PFSK-1 (cell line): ENCODE measurements around the gene CGN.

Source experiments
- FOXP2 ChIP-seq: optimal IDR thresholded peaks from 2 replicates; pipeline ENCODE3; 2011; ENCODE audit warnings: borderline replicate concordance, control low read depth, inconsistent platforms; ENCODE audit not compliant: insufficient read depth; ENCODE audit errors: extremely low read length, extremely low read depth
- POLR2AphosphoS5 ChIP-seq: IDR thresholded peaks from 2 replicates; pipeline ENCODE4 v1.6.1; 2012; ENCODE audit warnings: low read depth, mild to moderate bottlenecking, control low read depth, low read length, moderate library complexity
- SIN3A ChIP-seq: IDR thresholded peaks from 2 replicates; pipeline ENCODE4 v1.6.1; 2012; ENCODE audit warnings: mild to moderate bottlenecking, low read length, moderate library complexity, borderline replicate concordance; ENCODE audit not compliant: insufficient read depth
- TAF1 ChIP-seq: IDR thresholded peaks from 2 replicates; pipeline ENCODE4 v1.6.1; 2012; ENCODE audit warnings: low read length, control low read depth, borderline replicate concordance; ENCODE audit not compliant: insufficient read depth
- TF ChIP-seq, protein P1 (sequence below), 2 experiments: IDR thresholded peaks; 2 replicates each; pipeline versions ENCODE4 v1.6.1 to v1.8.0; 2011 to 2012; ENCODE audit warnings: low read depth in 2 of 2, low read length in 2 of 2, control low read depth in 1 of 2, inconsistent platforms in 1 of 2, mild to moderate bottlenecking in 1 of 2, moderate library complexity in 1 of 2; ENCODE audit not compliant: insufficient read depth in 1 of 2

Gene CGN

DNA sequence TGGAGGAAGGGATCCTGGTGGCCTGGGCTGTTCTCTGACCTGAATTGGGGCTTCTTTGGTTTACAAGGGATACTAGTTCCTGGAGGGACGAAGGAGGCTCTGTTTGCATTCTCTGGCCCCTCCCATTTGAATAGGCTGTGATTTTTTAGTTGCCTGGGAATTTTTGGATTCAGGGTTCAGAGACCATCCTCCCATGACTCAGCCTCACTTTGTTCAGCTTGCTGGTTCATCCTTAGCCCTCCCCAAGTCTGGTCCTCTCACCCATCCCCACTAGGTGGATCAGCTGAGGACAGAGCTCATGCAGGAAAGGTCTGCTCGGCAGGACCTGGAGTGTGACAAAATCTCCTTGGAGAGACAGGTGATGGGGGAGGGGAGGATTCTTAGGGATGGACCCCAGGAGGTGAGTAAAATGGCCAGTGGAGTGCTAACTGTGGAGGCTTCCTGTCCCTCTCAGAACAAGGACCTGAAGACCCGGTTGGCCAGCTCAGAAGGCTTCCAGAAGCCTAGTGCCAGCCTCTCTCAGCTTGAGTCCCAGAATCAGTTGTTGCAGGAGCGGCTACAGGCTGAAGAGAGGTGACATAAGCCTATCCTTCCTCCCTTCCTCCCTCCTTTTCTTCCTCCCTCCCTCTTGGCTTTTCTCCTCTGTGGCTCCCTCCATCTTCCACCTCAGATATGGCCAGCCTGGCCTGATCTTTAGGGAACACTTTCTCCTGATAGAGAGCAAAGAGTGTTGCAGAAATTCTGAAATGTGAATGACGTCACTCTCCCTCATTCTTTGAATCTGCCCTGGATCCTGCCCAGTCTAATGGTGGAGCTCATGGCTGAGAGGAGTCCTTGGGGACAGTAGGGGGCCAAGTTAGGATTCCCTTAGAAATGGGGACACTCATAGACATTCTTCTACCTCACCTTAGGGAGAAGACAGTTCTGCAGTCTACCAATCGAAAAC lies 24.4 kb downstream of the CGN start:
- TF ChIP-seq POLR2AphosphoS5 (no peak), SIN3A (no peak), FOXP2 (no peak), TAF1 (no peak)
- TF ChIP-seq, protein P1, sequence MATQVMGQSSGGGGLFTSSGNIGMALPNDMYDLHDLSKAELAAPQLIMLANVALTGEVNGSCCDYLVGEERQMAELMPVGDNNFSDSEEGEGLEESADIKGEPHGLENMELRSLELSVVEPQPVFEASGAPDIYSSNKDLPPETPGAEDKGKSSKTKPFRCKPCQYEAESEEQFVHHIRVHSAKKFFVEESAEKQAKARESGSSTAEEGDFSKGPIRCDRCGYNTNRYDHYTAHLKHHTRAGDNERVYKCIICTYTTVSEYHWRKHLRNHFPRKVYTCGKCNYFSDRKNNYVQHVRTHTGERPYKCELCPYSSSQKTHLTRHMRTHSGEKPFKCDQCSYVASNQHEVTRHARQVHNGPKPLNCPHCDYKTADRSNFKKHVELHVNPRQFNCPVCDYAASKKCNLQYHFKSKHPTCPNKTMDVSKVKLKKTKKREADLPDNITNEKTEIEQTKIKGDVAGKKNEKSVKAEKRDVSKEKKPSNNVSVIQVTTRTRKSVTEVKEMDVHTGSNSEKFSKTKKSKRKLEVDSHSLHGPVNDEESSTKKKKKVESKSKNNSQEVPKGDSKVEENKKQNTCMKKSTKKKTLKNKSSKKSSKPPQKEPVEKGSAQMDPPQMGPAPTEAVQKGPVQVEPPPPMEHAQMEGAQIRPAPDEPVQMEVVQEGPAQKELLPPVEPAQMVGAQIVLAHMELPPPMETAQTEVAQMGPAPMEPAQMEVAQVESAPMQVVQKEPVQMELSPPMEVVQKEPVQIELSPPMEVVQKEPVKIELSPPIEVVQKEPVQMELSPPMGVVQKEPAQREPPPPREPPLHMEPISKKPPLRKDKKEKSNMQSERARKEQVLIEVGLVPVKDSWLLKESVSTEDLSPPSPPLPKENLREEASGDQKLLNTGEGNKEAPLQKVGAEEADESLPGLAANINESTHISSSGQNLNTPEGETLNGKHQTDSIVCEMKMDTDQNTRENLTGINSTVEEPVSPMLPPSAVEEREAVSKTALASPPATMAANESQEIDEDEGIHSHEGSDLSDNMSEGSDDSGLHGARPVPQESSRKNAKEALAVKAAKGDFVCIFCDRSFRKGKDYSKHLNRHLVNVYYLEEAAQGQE (IDR thresholded peaks at IDR 0.05; ENCODE audit: insufficient read depth in 1 of 2, low read depth in 2 of 2, low read length in 2 of 2): no peak

DNA sequence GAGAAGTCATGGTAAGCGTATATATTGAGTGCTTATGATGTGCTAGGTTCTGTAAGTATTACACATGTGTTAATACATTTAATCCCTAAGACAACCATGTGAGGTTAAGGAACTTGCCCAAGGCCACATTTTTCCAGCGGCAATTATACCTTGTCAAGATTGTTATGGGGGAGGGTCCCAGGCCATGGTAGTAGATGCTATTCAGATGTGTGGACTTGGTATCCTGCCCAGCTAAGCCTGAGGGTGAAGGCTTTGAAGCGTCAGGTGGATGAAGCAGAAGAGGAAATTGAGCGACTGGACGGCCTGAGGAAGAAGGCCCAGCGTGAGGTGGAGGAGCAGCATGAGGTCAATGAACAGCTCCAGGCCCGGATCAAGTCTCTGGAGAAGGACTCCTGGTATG lies 25.3 kb downstream of the CGN start:
- TF ChIP-seq POLR2AphosphoS5: no peak
- TF ChIP-seq SIN3A: no peak
- TF ChIP-seq, protein P1 (IDR thresholded peaks at IDR 0.05; ENCODE audit: insufficient read depth in 1 of 2, low read depth in 2 of 2, low read length in 2 of 2): no peak
- no peak for TF ChIP-seq TAF1
- no peak for TF ChIP-seq FOXP2

DNA sequence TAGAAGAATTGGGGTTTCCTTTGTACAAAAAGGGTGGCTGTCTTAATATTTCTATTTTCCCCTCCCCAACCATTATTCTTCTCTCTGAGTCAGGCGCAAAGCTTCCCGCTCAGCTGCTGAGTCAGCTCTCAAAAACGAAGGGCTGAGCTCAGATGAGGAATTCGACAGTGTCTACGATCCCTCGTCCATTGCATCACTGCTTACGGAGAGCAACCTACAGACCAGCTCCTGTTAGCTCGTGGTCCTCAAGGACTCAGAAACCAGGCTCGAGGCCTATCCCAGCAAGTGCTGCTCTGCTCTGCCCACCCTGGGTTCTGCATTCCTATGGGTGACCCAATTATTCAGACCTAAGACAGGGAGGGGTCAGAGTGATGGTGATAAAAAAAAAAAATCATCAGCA lies 25.9 kb downstream of the CGN start:
- no peak for TF ChIP-seq FOXP2

DNA sequence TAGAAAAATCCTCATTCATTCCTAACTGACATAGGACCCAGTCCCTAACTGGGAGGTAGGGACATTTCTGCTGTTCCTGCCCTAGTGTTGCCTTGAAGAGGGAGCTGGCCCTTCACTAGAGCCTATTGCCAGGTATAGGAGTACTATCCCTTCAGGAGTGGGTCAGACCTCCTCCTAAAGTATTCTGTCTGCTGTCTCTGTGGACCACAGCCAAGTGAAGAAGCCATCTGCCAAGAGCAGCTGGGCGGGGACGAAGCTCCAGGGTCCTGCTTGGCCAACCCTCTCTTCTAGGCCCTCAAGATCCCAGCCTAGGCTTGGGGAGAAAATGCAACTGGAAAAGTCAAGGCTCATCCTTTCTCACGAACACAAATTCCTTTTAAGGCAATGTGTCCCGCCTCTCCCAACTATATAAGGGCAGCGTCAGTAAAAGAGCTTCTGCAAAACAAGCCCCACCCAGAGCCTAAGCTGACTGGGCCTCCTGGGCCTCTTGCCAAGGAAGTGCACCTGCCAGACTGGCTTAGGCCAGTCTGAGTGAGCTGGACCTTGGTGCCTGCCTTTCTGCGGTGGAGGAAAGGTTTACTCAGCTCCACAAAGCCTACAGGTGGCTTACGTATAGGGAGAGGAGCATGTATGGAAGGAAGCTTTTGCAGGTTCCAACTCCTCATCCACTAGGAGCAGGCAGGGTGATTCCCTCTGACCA lies 28.3 kb downstream of the CGN start:
- TF ChIP-seq TAF1: no peak
- TF ChIP-seq, protein P1 (IDR thresholded peaks at IDR 0.05; ENCODE audit: insufficient read depth in 1 of 2, low read depth in 2 of 2, low read length in 2 of 2): no peak
- TF ChIP-seq SIN3A: no peak
- TF ChIP-seq FOXP2: no peak
- no peak for TF ChIP-seq POLR2AphosphoS5

DNA sequence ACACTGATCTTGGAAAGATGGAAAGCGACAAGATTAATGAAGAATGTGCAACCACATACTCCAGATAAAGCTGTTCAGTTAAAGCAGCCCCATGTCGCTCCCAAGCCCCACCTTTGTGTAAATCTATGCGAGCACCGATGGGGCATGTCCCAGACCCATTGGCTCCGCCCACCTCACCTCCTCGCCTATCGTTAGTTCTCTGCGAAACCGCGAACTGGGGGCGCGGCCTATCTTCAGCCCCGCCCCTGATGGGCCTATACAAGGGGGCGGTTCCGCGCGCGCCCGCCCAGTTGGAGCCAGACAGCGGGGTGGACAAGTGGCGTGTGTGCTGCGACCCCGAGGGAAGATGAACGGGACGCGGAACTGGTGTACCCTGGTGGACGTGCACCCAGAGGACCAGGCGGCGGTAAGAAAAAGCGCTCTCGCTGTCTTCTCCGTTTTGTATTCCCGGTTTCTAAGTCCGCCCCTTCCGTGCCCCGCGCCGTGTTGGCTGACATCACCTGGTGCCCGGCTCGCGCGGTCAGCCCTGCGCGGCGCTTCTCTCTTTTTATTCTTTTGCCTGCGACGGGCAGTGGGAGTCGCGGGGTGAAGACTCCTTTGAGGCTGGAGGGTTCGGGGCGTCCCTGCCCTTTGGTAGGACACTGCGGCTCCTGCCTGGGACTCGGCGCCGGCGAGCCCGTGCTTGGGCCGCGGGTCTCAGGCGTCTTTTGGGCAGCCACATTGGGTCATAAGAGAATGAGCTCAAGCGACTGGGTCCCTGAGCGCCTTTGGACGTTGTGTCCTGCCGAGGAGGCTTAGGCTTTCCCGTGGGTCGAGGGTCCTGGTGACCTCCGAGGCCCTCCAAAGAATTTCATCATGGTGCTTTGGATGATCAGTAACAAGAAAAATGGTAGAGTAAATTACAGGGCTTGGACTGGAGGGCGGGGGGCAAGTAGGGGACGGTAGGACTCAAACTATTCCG lies 29.1 kb downstream of the CGN start, which contains the start of gene TUFT1:
Gene TUFT1, plus strand, starts transcription at position 289 of the 961 bp plus-strand sequence. Its CDS starts 58 bp downstream, at position 347.
- peak; percentile 74; the same call in 1 of the 2 replicates for TF ChIP-seq TAF1
- TF ChIP-seq, protein P1 (IDR thresholded peaks at IDR 0.05; ENCODE audit: insufficient read depth in 1 of 2, low read depth in 2 of 2, low read length in 2 of 2): peak in 1 of 2 experiments; percentile 50; a peak in 1 of 4 replicates
- no peak; the same call in 1 of the 2 replicates for TF ChIP-seq SIN3A
- TF ChIP-seq POLR2AphosphoS5: peak; percentile 99
- peak; percentile 75 for TF ChIP-seq FOXP2
